Measurements from ENCODE around the gene TMEM127. TPM values are rescaled to one million over a fixed set of nuclear protein-coding genes. Genes with fewer than 3 reads are reported as not detected.

TMEM127 gene
- total RNA-seq, 1 donor from 2014 or later = 30.6 TPM

- DNase-seq (ENCODE audit: low read depth, low spot score) = no peak
- H3K9me3 Mint-ChIP-seq = no peaks in the 10 kb centered on the region
- no peak overlapping the region for H3K4me3 Mint-ChIP-seq
- no peak overlapping the region for H3K27ac Mint-ChIP-seq (ENCODE audit: unreplicated experiment)
- H3K4me1 Mint-ChIP-seq = no peaks in the 10 kb centered on the region
- no peaks in the 10 kb centered on the region for H3K27me3 Mint-ChIP-seq (ENCODE audit: low read depth)
- H3K36me3 Mint-ChIP-seq (ENCODE audit: low read depth) = peaks cover 23% of the 10 kb centered on the region
- TF ChIP-seq CTCF (conservative IDR thresholded peaks at IDR 0.05) = no peak
These were observed 21.6 kb upstream of the TMEM127 start for GRCh38 chr2:96287273-96287856.

GRCh38 chr2:96276787-96277499 is 11.1 kb upstream of the TMEM127 start:
- Mint-ChIP-seq H3K27ac (ENCODE audit: unreplicated experiment) (no peak overlapping the region), H3K4me1 (no peaks in the 10 kb centered on the region), H3K36me3 (ENCODE audit: low read depth) (peaks cover 31% of the 10 kb centered on the region), H3K27me3 (ENCODE audit: low read depth) (no peaks in the 10 kb centered on the region), H3K9me3 (no peaks in the 10 kb centered on the region), H3K4me3 (no peak overlapping the region)
- no peak for DNase-seq (ENCODE audit: low read depth, low spot score)
- TF ChIP-seq CTCF (conservative IDR thresholded peaks at IDR 0.05) = no peak

- no peak overlapping the region for H3K4me3 Mint-ChIP-seq
- no peak overlapping the region for H3K27ac Mint-ChIP-seq (ENCODE audit: unreplicated experiment)
- peaks cover 26% of the 10 kb centered on the region for H3K36me3 Mint-ChIP-seq (ENCODE audit: low read depth)
- H3K4me1 Mint-ChIP-seq = no peaks in the 10 kb centered on the region
- DNase-seq (ENCODE audit: low read depth, low spot score) = no peak
- no peaks in the 10 kb centered on the region for H3K9me3 Mint-ChIP-seq
- no peak for TF ChIP-seq CTCF (conservative IDR thresholded peaks at IDR 0.05)
- H3K27me3 Mint-ChIP-seq (ENCODE audit: low read depth) = no peaks in the 10 kb centered on the region
These were observed 8.7 kb upstream of the TMEM127 start for GRCh38 chr2:96274355-96275056.

GRCh38 chr2:96273763-96274162 is 8.0 kb upstream of the TMEM127 start:
- Mint-ChIP-seq H3K27me3 (ENCODE audit: low read depth) (no peaks in the 10 kb centered on the region), H3K27ac (ENCODE audit: unreplicated experiment) (no peak overlapping the region), H3K9me3 (no peaks in the 10 kb centered on the region), H3K36me3 (ENCODE audit: low read depth) (peaks cover 23% of the 10 kb centered on the region), H3K4me1 (no peaks in the 10 kb centered on the region), H3K4me3 (no peak overlapping the region)
- no peak for TF ChIP-seq CTCF (conservative IDR thresholded peaks at IDR 0.05)
- no peak for DNase-seq (ENCODE audit: low read depth, low spot score)

- Mint-ChIP-seq H3K27ac (ENCODE audit: unreplicated experiment) (no peak overlapping the region), H3K9me3 (no peaks in the 10 kb centered on the region)
These were observed 6.2 kb upstream of the TMEM127 start for GRCh38 chr2:96271995-96272394.

More at GRCh38 chr2:96271995-96272394, 6.2 kb upstream of the TMEM127 start:
- no peak for DNase-seq (ENCODE audit: low read depth, low spot score)
- peaks cover 3% of the 10 kb centered on the region for H3K4me1 Mint-ChIP-seq
- H3K4me3 Mint-ChIP-seq = no peak overlapping the region
- TF ChIP-seq CTCF (conservative IDR thresholded peaks at IDR 0.05) = no peak
- peaks cover 14% of the 10 kb centered on the region for H3K36me3 Mint-ChIP-seq (ENCODE audit: low read depth)
- no peaks in the 10 kb centered on the region for H3K27me3 Mint-ChIP-seq (ENCODE audit: low read depth)
